ENCODE results near the gene INPP5B. TPM values are rescaled to one million over a fixed set of nuclear protein-coding genes. Genes with fewer than 3 reads are reported as not detected.
A peak's percentile ranks its signal among the peaks of the same experiment; 100 is the strongest.

Gene INPP5B
- total and polyA plus RNA-seq, 2 of the 13 experiments (the other 11 are each of a cell fraction or from before 2014, with no cell fraction given) = 9.0 to 9.8 TPM

DNA sequence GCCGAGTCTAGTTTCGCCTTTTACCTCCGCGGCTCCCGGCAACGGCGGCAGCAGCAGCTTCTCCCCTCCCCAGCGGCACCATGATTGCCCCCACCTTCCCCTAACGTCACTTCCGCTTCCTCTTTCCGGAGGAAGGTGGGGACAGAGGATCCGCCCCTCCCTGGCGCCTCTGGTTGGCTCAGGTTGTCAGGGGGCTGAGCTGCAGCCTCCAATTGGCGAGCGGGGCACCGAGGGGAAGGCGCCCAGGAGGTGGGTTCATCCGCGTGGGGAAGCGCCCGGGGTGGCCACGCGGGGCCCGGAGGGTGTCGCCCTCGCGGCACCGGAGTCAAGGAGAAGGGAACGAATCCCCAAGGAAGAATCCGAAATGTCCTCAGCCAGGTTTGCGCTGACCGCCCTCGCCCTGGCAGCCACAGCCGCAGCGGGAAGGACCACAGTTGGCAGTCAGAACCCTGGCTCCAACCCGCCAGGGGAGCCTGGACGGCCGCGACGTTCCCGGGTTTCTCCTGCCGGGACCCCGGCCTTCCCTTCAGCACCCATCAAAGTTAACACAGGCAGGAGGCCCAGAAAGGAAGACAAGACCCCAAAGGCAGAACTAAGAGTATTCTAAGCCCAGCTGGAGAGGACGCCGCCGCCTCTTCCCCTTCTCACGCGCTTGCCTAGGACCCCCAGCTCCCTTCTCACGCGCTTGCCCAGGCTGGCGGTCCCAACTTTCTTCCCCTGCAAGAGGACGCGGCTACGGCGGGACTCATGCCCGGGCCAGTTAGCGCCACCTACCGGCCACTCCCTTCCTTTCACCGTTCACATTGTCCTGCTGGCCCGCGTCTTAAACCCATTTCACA, 87.1 kb downstream of the INPP5B start, which contains the start of gene MTF1 (continued):
- TF ChIP-seq, protein P1, sequence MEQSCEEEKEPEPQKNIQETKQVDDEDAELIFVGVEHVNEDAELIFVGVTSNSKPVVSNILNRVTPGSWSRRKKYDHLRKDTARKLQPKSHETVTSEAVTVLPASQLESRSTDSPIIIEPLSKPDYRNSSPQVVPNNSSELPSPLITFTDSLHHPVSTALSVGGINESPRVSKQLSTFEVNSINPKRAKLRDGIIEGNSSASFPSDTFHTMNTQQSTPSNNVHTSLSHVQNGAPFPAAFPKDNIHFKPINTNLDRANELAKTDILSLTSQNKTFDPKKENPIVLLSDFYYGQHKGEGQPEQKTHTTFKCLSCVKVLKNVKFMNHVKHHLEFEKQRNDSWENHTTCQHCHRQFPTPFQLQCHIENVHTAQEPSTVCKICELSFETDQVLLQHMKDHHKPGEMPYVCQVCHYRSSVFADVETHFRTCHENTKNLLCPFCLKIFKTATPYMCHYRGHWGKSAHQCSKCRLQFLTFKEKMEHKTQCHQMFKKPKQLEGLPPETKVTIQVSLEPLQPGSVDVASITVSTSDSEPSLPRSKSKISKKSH (CRISPR knock-in tag; IDR thresholded peaks at IDR 0.05; ENCODE audit: borderline replicate concordance) = 0 out of 2 replicates have a peak, but pooled peaks have one; percentile 26
- TF ChIP-seq, protein P2, sequence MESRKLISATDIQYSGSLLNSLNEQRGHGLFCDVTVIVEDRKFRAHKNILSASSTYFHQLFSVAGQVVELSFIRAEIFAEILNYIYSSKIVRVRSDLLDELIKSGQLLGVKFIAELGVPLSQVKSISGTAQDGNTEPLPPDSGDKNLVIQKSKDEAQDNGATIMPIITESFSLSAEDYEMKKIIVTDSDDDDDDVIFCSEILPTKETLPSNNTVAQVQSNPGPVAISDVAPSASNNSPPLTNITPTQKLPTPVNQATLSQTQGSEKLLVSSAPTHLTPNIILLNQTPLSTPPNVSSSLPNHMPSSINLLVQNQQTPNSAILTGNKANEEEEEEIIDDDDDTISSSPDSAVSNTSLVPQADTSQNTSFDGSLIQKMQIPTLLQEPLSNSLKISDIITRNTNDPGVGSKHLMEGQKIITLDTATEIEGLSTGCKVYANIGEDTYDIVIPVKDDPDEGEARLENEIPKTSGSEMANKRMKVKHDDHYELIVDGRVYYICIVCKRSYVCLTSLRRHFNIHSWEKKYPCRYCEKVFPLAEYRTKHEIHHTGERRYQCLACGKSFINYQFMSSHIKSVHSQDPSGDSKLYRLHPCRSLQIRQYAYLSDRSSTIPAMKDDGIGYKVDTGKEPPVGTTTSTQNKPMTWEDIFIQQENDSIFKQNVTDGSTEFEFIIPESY (CRISPR knock-in tag; IDR thresholded peaks at IDR 0.05) = no peak
- TF ChIP-seq MED8 (CRISPR knock-in tag; IDR thresholded peaks at IDR 0.05; ENCODE audit: insufficient replicate concordance) (peak; percentile 36), KMT2A (CRISPR knock-in tag; IDR thresholded peaks at IDR 0.05) (peak; percentile 59; the same call in 1 of the 2 replicates), GABPB1 (CRISPR knock-in tag; IDR thresholded peaks at IDR 0.05) (peak; percentile 99), ZNF746 (CRISPR knock-in tag; IDR thresholded peaks at IDR 0.05) (no peak), CREM (IDR thresholded peaks at IDR 0.05) (peak; percentile 97), CREM (CRISPR knock-in tag; IDR thresholded peaks at IDR 0.05) (peak; percentile 69), SMAD1 (CRISPR knock-in tag; IDR thresholded peaks at IDR 0.05; ENCODE audit: borderline replicate concordance, low read depth) (peak; percentile 78; the same call in 1 of the 2 replicates), ZNF776 (CRISPR knock-in tag; IDR thresholded peaks at IDR 0.05) (peak; percentile 50; the same call in 1 of the 2 replicates), ZNF143 (CRISPR knock-in tag; IDR thresholded peaks at IDR 0.05) (no peak), ZNF678 (CRISPR knock-in tag; IDR thresholded peaks at IDR 0.05) (no peak), ZNF234 (CRISPR knock-in tag; conservative IDR thresholded peaks at IDR 0.05) (no peak)
- TF ChIP-seq, protein P3, sequence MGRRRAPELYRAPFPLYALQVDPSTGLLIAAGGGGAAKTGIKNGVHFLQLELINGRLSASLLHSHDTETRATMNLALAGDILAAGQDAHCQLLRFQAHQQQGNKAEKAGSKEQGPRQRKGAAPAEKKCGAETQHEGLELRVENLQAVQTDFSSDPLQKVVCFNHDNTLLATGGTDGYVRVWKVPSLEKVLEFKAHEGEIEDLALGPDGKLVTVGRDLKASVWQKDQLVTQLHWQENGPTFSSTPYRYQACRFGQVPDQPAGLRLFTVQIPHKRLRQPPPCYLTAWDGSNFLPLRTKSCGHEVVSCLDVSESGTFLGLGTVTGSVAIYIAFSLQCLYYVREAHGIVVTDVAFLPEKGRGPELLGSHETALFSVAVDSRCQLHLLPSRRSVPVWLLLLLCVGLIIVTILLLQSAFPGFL (CRISPR knock-in tag; IDR thresholded peaks at IDR 0.05) = no peak; the same call in 1 of the 2 replicates
- TF ChIP-seq, protein P4, sequence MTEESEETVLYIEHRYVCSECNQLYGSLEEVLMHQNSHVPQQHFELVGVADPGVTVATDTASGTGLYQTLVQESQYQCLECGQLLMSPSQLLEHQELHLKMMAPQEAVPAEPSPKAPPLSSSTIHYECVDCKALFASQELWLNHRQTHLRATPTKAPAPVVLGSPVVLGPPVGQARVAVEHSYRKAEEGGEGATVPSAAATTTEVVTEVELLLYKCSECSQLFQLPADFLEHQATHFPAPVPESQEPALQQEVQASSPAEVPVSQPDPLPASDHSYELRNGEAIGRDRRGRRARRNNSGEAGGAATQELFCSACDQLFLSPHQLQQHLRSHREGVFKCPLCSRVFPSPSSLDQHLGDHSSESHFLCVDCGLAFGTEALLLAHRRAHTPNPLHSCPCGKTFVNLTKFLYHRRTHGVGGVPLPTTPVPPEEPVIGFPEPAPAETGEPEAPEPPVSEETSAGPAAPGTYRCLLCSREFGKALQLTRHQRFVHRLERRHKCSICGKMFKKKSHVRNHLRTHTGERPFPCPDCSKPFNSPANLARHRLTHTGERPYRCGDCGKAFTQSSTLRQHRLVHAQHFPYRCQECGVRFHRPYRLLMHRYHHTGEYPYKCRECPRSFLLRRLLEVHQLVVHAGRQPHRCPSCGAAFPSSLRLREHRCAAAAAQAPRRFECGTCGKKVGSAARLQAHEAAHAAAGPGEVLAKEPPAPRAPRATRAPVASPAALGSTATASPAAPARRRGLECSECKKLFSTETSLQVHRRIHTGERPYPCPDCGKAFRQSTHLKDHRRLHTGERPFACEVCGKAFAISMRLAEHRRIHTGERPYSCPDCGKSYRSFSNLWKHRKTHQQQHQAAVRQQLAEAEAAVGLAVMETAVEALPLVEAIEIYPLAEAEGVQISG (CRISPR knock-in tag; IDR thresholded peaks at IDR 0.05) = peak; percentile 58
- TF ChIP-seq, protein P5, sequence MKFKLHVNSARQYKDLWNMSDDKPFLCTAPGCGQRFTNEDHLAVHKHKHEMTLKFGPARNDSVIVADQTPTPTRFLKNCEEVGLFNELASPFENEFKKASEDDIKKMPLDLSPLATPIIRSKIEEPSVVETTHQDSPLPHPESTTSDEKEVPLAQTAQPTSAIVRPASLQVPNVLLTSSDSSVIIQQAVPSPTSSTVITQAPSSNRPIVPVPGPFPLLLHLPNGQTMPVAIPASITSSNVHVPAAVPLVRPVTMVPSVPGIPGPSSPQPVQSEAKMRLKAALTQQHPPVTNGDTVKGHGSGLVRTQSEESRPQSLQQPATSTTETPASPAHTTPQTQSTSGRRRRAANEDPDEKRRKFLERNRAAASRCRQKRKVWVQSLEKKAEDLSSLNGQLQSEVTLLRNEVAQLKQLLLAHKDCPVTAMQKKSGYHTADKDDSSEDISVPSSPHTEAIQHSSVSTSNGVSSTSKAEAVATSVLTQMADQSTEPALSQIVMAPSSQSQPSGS (CRISPR knock-in tag; IDR thresholded peaks at IDR 0.05) = peak; percentile 37; the same call in 1 of the 2 replicates
